Measurements from ENCODE around the gene OASL.
"Not testable (repeated sequence)": the region's sequence is repeated elsewhere in the genome, so short reads cannot be mapped to it uniquely, and the experiment has no call there.

OASL gene

DNA sequence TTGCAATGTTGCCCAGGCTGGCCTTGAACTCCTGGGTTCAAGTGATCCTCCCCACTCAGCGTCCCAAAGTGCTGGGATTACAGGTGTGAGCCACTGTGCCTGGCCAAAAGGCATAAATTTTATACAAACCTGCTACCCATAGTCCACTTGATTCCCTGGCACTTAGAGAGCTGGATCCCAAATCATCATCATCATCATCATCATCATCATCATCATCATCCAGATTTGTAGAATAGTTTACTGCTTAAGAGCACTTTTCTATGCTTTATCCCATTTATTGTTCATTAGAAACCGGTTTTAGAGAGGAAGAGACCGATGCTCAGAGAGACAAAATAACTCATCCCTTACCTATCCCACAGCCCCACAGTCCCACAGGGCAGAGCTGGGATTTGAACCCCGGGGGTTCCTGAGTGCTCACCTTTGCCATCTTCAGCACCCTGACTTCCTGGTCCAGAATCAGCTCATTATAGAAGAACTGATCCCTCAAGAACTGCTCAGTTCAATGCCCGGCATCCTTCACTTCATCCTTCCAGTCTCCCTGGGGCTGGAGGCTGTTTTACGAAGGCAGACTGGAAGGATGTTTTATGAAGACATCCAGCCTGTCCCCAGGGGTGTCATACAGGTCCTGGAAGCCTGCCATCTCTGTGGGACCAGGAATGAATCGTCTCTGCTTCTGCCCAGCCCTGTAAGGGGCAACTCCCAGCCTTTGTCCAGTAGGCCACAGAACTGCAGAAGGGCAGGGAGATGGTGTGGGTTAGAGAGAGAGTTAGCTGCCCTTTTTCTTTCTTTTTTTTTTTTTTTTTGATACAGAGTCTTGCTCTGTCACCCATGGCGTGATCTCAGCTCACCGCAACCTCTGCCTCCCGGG lies 20.2 kb upstream of the OASL start:
- DNase-seq: no peak

DNA sequence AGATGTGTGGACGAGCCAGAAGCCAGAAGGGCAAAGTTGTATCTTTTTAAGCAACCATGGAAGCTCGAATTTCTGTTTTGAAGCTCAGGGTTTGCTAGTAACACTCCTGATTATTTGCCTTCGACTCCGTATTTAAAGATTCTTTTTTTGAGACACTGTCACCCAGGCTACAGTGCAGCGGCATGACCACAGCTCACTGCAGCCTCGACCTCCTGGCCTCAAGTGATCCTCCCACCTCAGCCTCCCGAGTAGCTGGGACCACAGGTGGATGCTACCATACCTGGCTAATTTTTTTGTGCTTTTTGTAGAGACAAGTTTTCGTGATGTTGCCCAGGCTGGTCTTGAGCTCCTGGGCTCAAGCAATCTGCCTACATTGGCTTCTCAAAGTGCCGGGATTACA lies 18.7 kb upstream of the OASL start:
- DNase-seq: no peak

DNA sequence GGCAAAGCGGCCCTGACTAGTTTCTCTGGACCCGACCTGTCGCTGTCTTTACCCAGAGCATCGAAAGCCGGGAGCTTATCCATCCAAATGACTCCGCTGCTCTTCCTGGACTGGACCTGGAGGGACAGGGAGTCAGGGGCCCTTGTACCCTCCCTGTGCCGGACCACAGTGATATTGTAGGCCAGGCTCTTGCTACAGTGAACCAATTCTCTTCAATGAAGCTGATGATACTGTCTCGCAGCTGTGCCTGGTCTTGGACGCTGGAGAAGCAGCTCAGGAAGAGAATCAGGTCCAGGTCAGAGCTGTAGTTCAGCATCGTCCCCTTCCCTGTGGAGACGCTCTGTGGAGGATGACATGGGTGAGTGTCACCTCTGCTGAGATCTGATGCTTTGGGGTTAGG lies 14.7 kb upstream of the OASL start:
- DNase-seq: no peak

DNA sequence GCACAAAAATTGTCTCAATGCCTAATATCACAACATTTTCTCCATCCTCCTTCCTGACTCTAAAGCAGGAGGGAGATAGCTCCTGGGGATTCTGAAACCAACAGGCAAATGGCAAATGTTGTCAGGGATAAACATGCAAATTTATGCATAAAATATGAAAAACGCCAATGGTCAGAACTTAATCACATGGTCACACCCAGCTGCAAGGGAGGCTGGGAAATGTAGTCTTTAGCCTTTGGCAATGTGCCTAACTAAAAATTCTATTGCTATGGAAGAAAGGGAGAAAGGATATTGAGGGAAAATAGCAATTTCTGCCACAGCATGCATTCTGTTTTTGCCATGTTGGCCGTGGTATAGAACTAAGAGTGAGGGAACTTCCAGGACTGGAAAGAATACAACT lies 11.7 kb upstream of the OASL start:
- no peak for DNase-seq

DNA sequence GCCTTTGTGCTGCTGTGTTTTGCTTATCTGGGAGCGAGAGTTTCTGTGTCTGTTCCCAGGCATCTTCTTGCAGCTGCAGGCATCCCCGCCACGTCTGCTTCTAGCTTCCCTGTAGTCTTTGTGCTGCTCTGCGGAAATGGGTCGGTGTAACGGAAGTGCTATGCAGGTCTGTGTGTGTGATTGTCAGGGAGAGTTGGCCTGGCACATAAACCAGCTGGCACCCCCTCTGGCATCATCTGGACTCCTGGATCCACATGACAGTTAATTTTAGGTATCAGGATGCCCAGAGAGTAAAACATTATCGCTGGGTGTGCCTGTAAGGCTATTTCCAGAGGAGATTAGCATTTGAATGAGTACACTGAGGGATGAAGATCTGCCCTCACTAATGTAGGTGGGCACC lies 9.4 kb upstream of the OASL start:
- DNase-seq: no peak

DNA sequence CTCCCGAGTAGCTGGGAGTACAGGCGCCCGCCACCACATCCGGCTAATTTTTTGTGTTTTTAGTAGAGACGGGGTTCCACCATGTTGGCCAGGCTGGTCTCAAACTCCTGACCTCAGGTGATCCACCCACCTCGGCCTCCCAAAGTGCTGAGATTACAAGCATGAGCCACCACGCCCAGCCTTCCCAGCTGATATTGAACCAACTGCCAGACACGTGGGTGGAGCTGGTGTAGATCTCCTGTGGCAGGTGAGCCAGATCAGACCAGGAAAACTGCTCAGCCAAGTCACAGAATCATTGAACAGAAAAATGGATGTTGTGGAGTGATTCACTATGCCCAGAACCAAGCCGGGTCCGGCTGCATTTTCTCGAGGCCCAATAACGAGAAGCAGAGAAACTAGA lies 8.4 kb upstream of the OASL start:
- DNase-seq: not testable (repeated sequence)

DNA sequence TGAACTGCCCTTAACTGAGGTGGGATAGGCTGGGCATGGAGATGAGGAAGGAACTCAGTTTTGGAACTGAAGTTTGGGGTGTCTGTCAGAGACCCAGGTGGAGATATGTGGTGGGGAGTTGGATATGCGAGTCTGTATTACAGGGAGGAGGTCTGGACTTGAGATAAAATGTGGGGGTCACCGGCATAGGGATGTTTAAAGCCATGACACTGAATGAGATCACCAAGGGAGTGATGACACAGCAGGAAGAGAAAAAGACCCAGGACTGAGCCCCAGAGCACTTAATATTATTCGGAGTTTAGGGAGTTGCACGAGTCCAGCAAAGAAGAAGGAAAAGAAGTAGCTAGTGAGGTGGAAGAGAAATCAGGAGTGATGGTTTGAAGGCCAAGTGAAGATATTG lies 4.0 kb upstream of the OASL start:
- DNase-seq: no peak

DNA sequence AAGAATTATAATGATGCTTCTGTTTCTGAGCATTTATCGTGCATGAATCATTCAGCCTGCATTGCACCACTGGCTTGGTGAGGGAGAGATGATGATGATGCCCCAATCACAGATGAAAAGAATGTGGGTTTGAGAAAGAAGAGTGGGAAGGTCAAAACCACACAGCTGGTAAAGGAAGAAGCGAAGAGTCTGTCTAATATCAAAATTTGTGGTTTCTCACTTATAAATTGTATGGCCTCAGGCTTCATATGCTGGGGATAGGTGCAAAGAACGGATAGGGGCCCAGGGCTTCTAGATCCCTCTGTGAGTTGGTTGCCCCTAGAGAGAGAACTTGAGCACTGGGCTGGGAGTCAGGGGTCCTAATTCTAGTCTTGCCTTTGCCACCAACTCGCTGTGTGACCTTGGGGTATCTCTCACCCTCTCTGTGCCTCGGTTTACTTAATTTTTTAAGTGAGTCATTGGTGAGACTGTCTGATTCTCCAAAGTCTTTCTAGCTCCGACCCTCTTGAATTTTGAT lies 2.2 kb downstream of the OASL start:
- DNase-seq: no peak

DNA sequence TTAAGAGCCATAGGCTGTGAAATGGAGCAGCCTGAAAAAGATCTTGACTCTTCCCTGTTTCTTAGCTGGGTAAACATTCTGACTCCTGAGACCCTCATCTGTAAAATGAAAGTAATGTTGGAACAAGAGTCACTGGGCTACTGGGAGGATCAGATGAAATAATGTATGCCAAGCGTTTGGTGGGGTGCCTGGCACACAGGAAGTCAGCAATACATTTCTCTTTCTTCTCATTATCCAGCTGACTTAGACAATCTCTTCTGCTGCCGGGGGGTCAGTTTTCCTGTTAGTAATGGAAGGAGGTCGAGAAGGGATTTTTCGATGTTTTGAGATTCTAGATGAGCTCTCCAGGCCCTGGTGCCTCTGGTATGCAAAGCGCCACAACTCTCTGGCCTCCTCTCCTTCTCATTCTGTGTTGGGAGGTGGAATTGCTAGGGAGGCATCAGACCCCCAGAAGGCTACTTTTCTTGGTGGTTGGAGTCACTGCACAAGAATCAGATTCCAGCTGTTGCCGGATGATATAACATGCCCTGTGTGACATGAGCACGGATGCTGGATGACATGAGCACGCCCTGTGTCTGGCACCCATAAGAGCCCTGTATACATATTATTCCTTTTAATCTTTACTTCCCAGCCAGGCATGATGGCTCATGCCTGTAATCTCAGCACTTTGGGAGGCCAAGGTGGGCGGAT lies 4.3 kb downstream of the OASL start:
- no peak for DNase-seq

DNA sequence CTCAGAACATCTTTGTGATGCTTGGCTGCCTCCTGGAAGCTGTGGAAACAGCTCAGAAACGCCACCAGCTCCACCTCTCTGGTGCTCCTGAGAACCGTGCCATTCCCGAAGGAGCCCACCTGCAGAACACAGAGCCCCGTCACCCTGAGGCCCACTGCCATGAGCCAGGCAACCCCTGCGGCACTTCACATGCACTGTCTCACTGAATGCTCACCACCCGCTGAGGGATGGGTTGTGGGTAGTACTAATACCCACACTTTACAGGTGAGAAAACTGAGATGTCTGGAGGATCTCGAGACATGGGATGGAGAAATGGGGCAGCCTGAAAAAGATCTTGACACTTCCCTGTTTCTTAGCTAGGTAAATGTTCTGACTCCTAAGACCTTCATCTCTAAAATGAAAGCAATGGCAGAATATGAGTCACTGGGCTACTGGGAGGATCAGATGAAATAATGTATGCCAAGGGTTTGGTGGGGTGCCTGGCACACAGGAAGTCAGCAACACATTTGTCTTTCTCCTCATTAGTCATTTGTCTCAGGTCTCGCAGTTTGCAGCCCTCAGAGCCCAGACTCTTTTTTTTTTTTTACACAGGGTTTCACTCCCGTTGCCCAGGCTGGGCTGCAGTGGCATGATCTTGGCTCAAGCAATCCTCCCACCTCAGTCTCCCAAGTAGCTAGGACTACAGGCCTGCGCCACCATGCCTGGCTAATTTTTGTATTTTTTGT lies 5.3 kb downstream of the OASL start:
- DNase-seq: peak; percentile 41

DNA sequence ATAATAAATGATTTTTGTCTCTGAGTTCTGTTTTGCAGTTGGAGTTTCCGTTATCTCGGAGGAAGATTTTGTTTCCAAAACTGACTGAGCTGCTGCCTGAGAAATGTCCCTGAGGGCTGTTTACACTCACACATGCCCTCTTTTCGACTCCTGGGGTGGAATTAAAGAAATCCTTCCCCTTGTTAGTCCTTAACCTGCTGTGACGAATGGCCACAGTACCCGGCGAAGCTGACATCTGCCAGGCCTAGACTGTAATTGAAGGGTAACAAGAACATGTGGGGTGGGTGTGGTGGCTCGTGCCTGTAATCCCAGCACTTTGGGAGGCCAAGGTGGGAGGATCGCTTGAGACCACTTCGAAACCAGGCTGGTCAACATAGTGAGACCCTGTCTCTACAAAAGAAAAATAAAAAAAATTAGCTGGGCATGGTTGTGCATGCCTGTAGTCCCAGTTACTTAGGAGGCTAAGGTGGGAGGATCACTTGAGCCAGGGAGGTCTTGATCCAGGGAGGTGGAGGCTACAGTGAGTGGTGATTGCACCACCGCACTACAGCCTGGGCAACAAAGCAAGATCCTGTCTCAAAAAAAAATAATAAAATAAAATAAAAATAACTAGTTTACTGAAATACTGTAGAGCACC lies 8.4 kb downstream of the OASL start:
- no peak for DNase-seq

DNA sequence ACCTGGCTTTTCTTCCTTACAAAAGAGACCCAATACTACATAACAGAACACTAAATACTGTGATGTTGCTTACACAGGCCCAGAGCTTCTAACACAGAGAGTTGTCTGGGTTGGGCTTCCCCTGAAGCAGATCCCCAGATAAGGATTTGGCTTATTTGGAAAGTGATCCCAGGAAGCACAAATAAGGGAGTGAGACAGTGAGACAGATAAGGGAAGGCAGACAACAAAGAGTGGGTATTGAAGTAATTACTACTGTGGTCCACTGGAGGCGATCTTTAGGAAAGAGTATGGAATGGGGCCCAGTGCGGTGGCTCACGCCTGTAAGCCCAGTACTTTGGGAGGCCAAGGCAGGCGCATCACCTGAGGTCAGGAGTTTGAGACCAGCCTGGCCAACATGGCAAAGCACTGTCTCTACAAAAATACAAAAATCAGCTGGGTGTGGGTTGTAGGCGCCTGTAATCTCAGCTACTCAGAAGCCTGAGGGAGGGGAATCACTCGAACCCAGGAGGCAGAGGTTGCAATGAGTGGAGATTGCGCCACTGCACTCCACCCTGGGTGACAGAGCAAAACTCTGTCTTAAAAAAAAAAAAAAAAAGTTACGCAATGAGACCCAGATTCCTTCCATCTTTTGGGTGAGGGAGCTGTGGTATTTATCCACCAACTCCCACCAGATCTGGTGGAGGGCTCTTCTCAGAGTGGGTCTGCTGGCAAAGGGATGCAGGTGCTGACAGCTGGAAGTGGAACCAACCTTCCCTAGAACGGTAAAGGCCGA lies 12.6 kb downstream of the OASL start:
- no peak for DNase-seq

DNA sequence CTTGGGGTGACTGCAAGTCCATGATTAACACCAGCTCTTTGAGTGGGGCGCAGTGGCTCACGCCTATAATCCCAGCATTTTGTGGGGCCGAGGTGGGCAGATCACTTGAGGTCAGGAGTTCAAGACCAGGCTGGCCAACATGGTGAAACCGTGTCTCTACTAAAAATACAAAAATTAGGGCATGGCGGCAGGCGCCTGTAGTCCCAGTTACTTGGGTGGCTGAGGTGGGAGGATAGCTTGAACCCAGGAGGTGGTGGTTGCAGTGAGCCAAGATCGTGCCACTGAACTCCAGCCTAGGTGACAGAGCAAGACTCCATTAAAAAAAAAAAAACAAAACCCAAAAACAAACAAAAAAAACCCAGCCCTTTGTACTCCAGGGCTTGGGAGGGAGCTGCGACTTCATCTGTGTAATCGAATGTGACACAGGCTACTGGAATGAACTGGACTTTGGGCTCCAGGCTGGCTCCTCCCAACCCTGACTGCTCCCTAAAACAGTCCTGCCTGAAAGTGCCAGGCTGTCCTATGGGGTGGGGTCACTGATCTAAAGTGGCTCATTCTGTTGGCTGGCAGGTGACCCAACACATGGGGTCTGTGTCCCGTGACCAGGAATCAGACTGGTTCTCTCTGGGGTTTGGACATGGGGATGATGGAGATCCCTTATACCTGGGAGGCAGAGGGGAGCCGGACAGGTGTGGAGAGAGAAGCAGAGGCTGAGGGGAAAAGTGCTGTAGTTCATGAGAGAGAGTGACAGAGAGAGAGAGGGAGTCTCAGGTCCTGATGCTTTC lies 13.4 kb downstream of the OASL start:
- no peak for DNase-seq

DNA sequence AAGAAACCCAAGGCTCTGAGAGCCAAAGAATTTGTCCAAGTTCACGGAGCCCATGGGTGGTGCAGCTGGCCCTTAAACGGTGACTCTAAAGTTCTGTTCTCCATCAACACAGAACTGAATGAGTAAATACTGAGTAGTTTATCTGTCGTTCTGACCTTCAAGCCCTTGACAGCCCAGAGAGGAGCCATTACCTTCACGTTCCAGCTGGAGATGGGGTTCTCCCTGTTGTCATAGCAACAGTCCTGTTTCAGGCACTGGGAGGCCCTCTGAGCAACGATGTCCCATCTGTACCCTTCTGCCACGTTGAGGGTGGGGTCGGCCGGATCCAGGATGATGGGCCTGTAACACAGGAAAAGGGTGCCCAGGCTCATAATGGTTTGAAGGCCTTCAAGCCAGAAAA lies 15.2 kb downstream of the OASL start:
- no peak for DNase-seq

DNA sequence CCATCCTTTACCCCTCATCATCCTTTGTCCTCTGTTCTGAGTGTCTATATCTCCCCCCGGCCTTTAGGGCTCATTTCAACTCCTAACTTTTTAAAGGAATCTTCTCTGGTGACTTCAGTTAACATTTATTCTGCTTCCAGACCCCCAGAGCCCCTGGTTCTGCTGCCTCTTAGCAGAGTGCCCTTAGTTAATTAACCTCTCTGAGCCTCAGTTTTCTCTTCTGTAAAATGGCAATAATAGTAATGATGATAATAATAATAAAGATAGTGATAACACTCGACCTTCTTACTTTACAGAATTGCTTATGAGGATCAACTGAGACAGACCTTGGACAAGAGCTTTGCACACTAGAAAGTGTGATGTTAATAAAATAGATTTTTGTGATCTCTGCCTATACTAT lies 16.3 kb downstream of the OASL start:
- DNase-seq: no peak

DNA sequence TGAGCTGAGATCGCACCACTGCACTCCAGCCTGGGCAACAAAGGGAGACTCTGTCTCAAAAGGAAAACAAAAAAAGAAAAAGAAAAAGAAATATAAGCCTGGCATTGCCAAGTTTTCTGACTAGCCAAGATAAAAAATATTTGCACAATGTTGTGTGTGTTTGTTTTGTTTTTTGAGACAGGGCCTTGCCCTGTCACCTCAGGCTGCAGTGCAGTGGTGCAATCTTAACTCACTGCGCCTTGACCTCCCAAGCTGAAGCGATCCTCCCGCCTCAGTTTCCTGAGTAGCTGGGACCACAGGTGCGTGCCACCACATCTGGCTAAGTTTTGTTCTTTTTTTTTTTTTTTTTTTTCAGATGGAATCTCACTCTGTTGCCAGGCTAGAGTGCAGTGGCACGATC lies 17.3 kb downstream of the OASL start:
- DNase-seq: no peak

DNA sequence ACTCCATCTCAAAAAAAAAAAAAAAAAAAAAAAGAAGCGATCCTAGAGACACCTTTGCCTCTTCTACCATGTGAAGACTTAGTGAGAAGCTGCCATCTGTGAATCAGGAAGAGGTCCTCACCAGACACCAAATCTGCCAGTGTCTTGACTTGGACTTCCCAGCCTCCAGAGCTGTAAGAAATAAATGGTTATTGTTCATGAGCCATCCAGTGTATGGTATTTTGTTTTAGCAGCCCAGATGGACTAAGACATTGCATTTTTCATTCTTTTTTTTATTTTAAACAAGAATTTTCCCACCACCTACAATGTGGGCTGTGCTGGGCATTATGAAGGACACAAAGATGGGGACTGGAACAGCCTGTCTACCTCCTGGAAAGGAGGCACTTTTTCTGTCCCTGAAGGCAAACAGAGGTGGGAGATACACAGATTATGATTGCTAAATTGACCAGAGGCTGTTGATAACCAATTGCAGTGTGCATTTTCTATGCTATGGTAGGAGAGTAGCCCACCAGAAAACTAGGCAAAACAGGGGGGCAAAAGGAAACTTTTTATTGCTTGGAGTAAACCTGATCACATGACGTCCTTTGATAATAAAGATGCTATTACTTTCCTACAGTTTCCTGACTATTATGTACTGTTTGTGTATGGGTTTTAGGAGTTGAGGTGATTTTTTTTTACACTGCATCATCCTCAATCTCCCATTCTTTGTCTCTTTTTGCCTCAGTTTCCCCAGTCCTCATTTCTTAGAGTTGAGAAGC lies 20.0 kb downstream of the OASL start:
- DNase-seq: no peak

DNA sequence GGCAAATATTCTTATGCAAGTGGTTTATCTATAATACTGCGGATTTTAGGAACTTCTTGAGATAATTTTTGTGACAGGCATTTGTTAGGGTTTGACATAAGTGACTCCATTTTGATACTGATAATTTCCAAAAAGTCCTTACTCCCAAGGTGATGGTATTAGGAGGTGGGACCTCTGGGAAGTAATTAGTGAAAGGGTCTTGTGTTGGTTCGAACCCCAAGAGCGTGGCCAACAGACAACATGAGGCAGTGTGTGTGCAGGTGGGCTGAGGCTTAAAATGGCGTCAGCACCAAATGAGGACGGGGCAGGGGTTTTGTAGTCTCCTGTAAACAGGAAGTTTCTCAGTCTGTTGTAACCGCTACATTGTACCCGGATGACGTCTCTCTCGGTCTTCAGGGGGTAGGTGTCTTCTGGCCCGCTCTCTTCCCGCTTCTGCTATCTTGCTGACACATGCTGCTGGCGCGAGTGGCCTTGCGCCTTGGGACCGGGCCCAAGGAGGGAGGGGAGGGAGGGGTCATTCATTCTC lies 21.0 kb downstream of the OASL start:
- no peak for DNase-seq

DNA sequence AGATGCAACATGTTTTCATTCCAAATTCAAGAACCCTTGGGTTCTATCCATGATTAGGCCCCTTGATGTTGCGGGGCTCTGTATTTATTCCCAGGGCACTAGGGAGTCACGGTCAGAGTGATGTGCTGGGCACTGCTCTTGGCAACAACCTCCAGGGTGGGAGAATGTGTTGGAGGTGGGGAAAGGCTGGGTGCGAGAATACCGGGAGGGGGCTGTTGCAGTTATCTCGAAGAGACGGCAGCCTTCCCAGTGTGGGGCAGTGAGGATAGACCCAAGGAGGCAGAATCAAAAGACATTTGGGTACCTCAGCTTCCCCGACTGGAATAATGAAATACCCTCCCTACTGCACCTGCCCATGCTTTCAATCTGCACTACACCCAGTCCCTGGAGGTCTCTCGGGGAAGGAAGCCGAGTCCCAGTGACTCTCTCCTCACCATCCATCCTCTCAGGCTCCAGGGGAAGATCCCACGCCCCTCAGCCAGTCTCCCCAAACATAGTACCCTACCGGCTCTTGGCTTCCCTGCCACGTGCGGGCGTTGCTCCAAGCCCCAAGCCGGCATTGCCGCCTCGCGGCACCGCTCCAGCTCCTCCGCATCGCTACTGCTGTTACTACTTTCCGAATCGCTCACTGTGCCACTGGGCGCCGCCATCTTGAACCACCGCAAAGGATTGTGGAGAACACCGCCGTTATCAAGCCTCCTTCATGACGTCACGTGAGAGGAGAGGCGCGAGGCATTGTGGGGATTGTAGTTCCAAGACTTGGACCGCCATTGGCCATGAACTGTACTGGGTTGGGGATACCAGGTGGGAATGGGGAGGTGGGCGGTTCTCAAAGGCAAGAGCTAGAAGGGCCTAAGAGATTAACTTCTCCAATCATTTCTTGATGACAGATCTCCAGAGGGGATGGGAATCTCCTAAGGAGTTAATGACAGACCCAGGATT lies 22.9 kb downstream of the OASL start, which contains the start of gene C12orf43:
C12orf43 (minus strand) TSS at position 663 of the 942 bp plus-strand sequence; CDS start at position 650, 13 bp downstream.
- DNase-seq: peak; percentile 88

Data from activated CD4-positive, alpha-beta T cell treated with anti-CD3 and anti-CD28 coated beads for 1 hour (primary cell).